Fibroblast of lung (primary cell): Measurements from ENCODE around the gene TRAF7. TPM values are rescaled to one million over a fixed set of nuclear protein-coding genes. Genes with fewer than 3 reads are reported as not detected.
A peak's percentile ranks its signal among the peaks of the same experiment; 100 is the strongest.

ENCODE experiments used
- DNase-seq, 2 donors: peaks; one replicate each; pipeline versions ENCODE4 v3.0.0 to v3.0.0-alpha.2; 2010; ENCODE audit warnings: low read depth in 2 of 2
- H2AFZ ChIP-seq: 2 replicates; pipeline ENCODE4 v1.5.1; 2012; ENCODE audit warnings: low read length, control low read depth, inconsistent platforms
- H3K27ac ChIP-seq: 2 replicates; pipeline ENCODE4 v1.5.1; 2011; ENCODE audit warnings: low read length, control low read depth; ENCODE audit not compliant: insufficient read depth
- H3K27me3 ChIP-seq: 2 replicates; pipeline ENCODE4 v1.5.1; 2011; ENCODE audit warnings: mild to moderate bottlenecking, low read length; ENCODE audit not compliant: control insufficient read depth, insufficient read depth
- H3K36me3 ChIP-seq: 2 replicates; pipeline ENCODE4 v1.5.1; 2011; ENCODE audit warnings: low read length; ENCODE audit not compliant: control insufficient read depth, insufficient read depth
- H3K4me1 ChIP-seq: 2 replicates; pipeline ENCODE4 v1.5.1; 2011; ENCODE audit warnings: low read length; ENCODE audit not compliant: control insufficient read depth, insufficient read depth; ENCODE audit errors: extremely low read depth
- H3K4me2 ChIP-seq: 2 replicates; pipeline ENCODE4 v1.5.1; 2011; ENCODE audit warnings: low read length, control low read depth; ENCODE audit not compliant: insufficient read depth; ENCODE audit errors: extremely low read depth
- H3K4me3 ChIP-seq, 4 experiments: fragments of 200-600 bp in 1 of 4; sonication (generic) in 1 of 4; replicated peaks in 1 of 4; 2 replicates each; pipeline ENCODE4 v1.5.1; 2011 to 2016; ENCODE audit warnings: low read length in 4 of 4, low read depth in 3 of 4, mild to moderate bottlenecking in 3 of 4, control low read depth in 2 of 4, inconsistent platforms in 1 of 4, mixed read lengths in 1 of 4; ENCODE audit not compliant: insufficient read depth in 1 of 4; ENCODE audit errors: control extremely low read depth in 1 of 4
- H3K79me2 ChIP-seq: 2 replicates; pipeline ENCODE4 v1.5.1; 2012; ENCODE audit warnings: mild to moderate bottlenecking, low read length, inconsistent platforms; ENCODE audit not compliant: control insufficient read depth, insufficient read depth
- H3K9ac ChIP-seq: 2 replicates; pipeline ENCODE4 v1.5.1; 2011; ENCODE audit warnings: mild to moderate bottlenecking, low read length, control low read depth; ENCODE audit not compliant: insufficient read depth
- H3K9me3 ChIP-seq: 2 replicates; pipeline ENCODE4 v1.5.1; 2012; ENCODE audit warnings: low read depth, low read length; ENCODE audit not compliant: control insufficient read depth, insufficient read depth
- H4K20me1 ChIP-seq: 2 replicates; pipeline ENCODE4 v1.5.1; 2011; ENCODE audit warnings: low read length; ENCODE audit not compliant: control insufficient read depth, insufficient read depth; ENCODE audit errors: extremely low read depth
- CTCF ChIP-seq, 2 donors: IDR thresholded peaks in 1 of 2; conservative IDR thresholded peaks in 1 of 2; 1 replicate in 1 of 2; 2 replicates in 1 of 2; pipeline ENCODE4 v1.5.1; 2011 to 2012; ENCODE audit warnings: low read length in 2 of 2, control low read depth in 1 of 2, inconsistent platforms in 1 of 2, low read depth in 1 of 2, mild to moderate bottlenecking in 1 of 2
- EZH2 ChIP-seq: IDR thresholded peaks from 2 replicates; pipeline ENCODE4 v1.5.1; 2012; ENCODE audit warnings: low read length, control low read depth, mild to moderate bottlenecking; ENCODE audit errors: missing control alignments
- polyA plus RNA-seq, 2 donors: library from polyadenylated mRNA; depleted of rRNA in 1 of 2; stranded (reverse) in 1 of 2; unstranded in 1 of 2; fragments of >200 nt; gene quantifications; 2 replicates each; pipeline ENCODE4 v1.2.1, GENCODE V29; 2011 to 2012; ENCODE audit warnings: missing spikeins in 1 of 2
- total RNA-seq: library from RNA; depleted of rRNA; stranded (reverse); fragments of >200 nt; gene quantifications from 2 replicates; pipeline ENCODE4 v1.2.1, GENCODE V29; 2014

TRAF7 gene
- total and polyA plus RNA-seq, 2 donors (not counting 1 experiment from before 2014, with no cell fraction given), result 38.7 to 60.3 TPM

- no peak overlapping the region for H2AFZ ChIP-seq
- no peak overlapping the region for H3K4me3 ChIP-seq
- no peak for DNase-seq
- peaks cover 13% of the 10 kb centered on the region for H3K27me3 ChIP-seq
- H3K4me1 ChIP-seq, result no peaks in the 10 kb centered on the region
- no peak for TF ChIP-seq CTCF (conservative IDR thresholded peaks at IDR 0.05 in 1 of 2, IDR thresholded peaks at IDR 0.05 in 1 of 2; ENCODE audit: low read depth in 1 of 2, low read length in 2 of 2)
- TF ChIP-seq EZH2, result no peak
- no peaks in the 10 kb centered on the region for H4K20me1 ChIP-seq
- no peaks in the 10 kb centered on the region for H3K79me2 ChIP-seq
- no peak overlapping the region for H3K27ac ChIP-seq
- no peaks in the 10 kb centered on the region for H3K36me3 ChIP-seq
- H3K9ac ChIP-seq, result no peak overlapping the region
- no peak overlapping the region for H3K4me2 ChIP-seq
- no peaks in the 10 kb centered on the region for H3K9me3 ChIP-seq
Measured at GRCh38 chr16:2191446-2191706, 35.8 kb downstream of the TRAF7 start.

DNA sequence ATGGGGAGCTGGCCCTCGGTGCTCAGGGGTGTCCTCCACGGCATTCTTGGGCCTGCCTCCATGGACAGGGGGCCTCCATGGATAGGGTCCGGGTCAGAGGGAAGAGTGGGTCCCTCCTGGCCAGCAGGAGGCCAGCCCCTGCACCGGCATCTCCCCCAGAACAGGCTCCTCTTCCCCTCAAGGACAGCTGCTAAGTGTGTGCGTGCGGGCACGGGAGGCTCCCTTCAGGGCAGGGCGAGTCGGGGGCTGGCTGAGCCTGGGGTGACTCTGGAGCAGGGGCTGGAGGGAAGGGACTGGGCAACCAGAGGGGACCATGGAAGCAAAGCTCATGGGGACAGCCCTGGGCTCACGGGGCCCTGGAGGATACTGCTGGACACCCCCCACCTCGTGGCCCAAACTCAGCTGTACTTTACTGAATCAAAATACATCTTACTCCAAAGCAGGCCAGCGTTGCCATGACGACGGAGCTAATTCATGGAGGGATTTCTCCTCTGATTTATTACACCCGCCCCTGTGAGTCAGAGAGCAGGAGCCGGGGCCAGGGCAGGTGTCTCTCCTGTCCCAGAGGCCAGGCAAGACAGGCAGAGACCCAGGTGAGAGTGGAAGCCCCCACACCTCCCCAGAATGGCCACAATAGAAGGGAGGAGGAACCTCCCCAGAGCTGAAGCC is 38.7 kb downstream of the TRAF7 start:
- peak; percentile 39 to 42 for DNase-seq
- no peak overlapping the region for H3K9ac ChIP-seq
- no peak overlapping the region for H3K27ac ChIP-seq
- no peak for TF ChIP-seq EZH2
- TF ChIP-seq CTCF (conservative IDR thresholded peaks at IDR 0.05 in 1 of 2, IDR thresholded peaks at IDR 0.05 in 1 of 2; ENCODE audit: low read depth in 1 of 2, low read length in 2 of 2), result no peak
- no peak overlapping the region for H3K4me2 ChIP-seq
- no peak overlapping the region for H3K4me3 ChIP-seq
- no peak overlapping the region for H2AFZ ChIP-seq
- no peaks in the 10 kb centered on the region for H3K4me1 ChIP-seq
- H4K20me1 ChIP-seq, result no peaks in the 10 kb centered on the region
- H3K36me3 ChIP-seq, result no peaks in the 10 kb centered on the region
- no peaks in the 10 kb centered on the region for H3K79me2 ChIP-seq
- peaks cover 39% of the 10 kb centered on the region for H3K27me3 ChIP-seq
- H3K9me3 ChIP-seq, result no peaks in the 10 kb centered on the region

DNA sequence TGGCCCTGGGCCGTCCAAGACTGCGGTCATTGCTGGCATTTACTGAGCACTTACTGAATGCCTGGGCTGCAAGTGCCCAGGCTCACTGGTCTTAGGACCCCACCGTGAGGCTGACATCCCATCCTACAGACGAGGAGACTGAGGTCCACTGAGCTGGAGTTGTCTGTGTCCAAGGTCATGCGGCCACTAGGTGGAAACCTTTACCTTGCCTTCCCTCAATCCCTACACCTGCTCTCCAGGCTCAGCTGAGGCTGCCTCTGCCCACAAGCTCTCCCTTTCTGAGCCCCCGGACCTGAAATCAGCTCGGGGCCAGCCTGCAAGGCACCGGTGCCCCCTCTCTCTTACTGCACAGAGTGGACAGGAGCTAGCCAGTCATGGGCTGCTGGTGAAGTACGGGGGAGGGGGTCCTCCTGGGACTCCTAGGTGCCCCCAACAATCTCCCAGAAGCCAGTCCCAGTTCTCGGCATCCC is 39.3 kb downstream of the TRAF7 start:
- no peaks in the 10 kb centered on the region for H3K9me3 ChIP-seq
- no peaks in the 10 kb centered on the region for H3K4me1 ChIP-seq
- H4K20me1 ChIP-seq, result no peaks in the 10 kb centered on the region
- DNase-seq, result peak; percentile 34 to 42
- H3K9ac ChIP-seq, result no peak overlapping the region
- no peaks in the 10 kb centered on the region for H3K36me3 ChIP-seq
- H3K4me3 ChIP-seq, result no peak overlapping the region
- H3K27ac ChIP-seq, result no peak overlapping the region
- TF ChIP-seq CTCF (conservative IDR thresholded peaks at IDR 0.05 in 1 of 2, IDR thresholded peaks at IDR 0.05 in 1 of 2; ENCODE audit: low read depth in 1 of 2, low read length in 2 of 2) (peak in 1 of 2 donors; percentile 33), EZH2 (peak; percentile 28)
- no peak overlapping the region for H2AFZ ChIP-seq
- H3K4me2 ChIP-seq, result no peak overlapping the region
- peaks cover 40% of the 10 kb centered on the region for H3K27me3 ChIP-seq
- no peaks in the 10 kb centered on the region for H3K79me2 ChIP-seq
